Ishikawa (cell line): ENCODE data around the gene NCOA7.

Source experiments
- CEBPB ChIP-seq: IDR thresholded peaks from 2 replicates; pipeline ENCODE4 v1.6.1; 2012
- NFIC ChIP-seq: IDR thresholded peaks from 2 replicates; pipeline ENCODE4 v1.6.1; 2012
- TAF1 ChIP-seq: IDR thresholded peaks from 2 replicates; pipeline ENCODE4 v1.6.1; 2012; ENCODE audit warnings: low read depth, mild to moderate bottlenecking

DNA sequence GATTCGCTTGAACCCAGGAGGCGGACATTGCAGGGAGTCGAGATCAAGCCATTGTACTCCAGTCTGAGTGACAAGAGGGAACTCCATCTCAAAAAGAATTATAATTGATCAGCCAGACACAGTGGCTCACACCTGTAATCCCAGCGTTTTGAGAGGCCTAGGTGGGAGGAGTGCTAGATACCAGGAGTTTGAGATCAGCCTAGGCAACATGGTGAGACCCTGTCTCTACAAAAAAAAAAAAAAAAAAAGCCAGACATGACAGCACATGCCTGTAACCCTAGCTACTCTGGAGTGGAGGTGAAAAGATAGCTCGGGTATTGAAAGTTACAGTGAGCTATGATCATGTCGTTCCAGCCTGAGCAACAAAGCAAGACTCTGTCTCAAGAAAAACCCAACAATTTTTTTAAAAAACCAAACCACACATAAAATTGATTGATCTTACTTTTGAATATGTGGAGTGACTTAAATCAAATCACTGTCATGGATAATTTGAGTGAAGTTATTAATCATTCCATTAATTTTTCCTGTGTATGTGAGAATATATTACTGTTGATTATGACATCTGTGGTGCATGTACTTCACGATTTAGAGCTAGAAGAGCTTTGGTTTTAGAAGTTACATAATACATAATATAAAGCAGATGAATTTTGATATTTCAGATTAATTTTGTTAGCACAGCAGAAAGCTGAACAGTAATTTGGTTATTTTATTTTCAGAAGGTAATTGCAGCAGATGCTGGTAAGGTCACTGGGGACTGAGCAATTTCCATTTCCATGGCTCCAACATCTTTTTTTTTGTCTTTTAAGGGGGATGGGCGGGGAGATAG is 34.4 kb downstream of the NCOA7 start:
- TF ChIP-seq CEBPB: no peak
- TF ChIP-seq TAF1: no peak
- no peak for TF ChIP-seq NFIC
